IMR-90 (cell line): ENCODE measurements around the gene MOB3B. TPM values are rescaled to one million over a fixed set of nuclear protein-coding genes. Genes with fewer than 3 reads are reported as not detected.

ENCODE experiments used
- ATAC-seq: fragments of 200-7000 bp; cut with Tn5 transposase; 2 replicates; pipeline ENCODE4 v1.9.1; 2020; ENCODE audit warnings: low read depth, mild to moderate bottlenecking, moderate library complexity
- BruUV-seq: library from RNA; stranded (reverse); fragments of 400-500 nt; replicated peaks from 2 replicates; lab custom pipeline; 2021; lab: Mats Ljungman, UMichigan
- CTCF ChIA-PET: fragments of 300-600 bp; formaldehyde crosslinking; extraction: SDS; loops from one replicate; lab custom pipeline; 2021; ENCODE audit warnings: antibody characterized with exemption; lab: Yijun Ruan, JAX
- POLR2A ChIA-PET: fragments of 300-600 bp; sonication (Branson Sonifier 250); formaldehyde crosslinking; loops from one replicate; lab custom pipeline; 2022; ENCODE audit warnings: antibody characterized with exemption; ENCODE audit not compliant: unreplicated experiment; lab: Charles Lee
- DNase-seq: peaks from one replicate; pipeline ENCODE4 v3.0.0; 2013
- H2AFZ ChIP-seq: replicated peaks from 2 replicates; pipeline ENCODE3; 2013; ENCODE audit warnings: low read length, mild to moderate bottlenecking; ENCODE audit not compliant: poor library complexity
- H2AK5ac ChIP-seq: 2 replicates; pipeline ENCODE4 v1.6.1; 2013; ENCODE audit warnings: low read depth, low read length, inconsistent platforms
- H2AK9ac ChIP-seq: replicated peaks from 2 replicates; pipeline ENCODE3; 2013; ENCODE audit warnings: mild to moderate bottlenecking, low read depth, low read length, moderate library complexity; ENCODE audit not compliant: poor library complexity
- H2BK120ac ChIP-seq: 2 replicates; pipeline ENCODE4 v1.6.1; 2013; ENCODE audit warnings: low read depth, low read length, inconsistent platforms
- H2BK15ac ChIP-seq: 3 replicates; pipeline ENCODE4 v1.6.1; 2013; ENCODE audit warnings: low read depth, low read length, inconsistent platforms
- H2BK20ac ChIP-seq: 2 replicates; pipeline ENCODE4 v1.6.1; 2013; ENCODE audit warnings: low read depth, mild to moderate bottlenecking, inconsistent platforms, low read length, moderate library complexity
- H2BK5ac ChIP-seq: 2 replicates; pipeline ENCODE4 v1.6.1; 2013; ENCODE audit warnings: mild to moderate bottlenecking, low read depth, low read length, inconsistent platforms; ENCODE audit not compliant: poor library complexity, severe bottlenecking
- H3K14ac ChIP-seq: replicated peaks from 2 replicates; pipeline ENCODE4 v1.6.1; 2013; ENCODE audit warnings: low read depth, low read length, inconsistent platforms
- H3K18ac ChIP-seq: 2 replicates; pipeline ENCODE4 v1.6.1; 2013; ENCODE audit warnings: low read depth, low read length, control low read depth
- H3K23ac ChIP-seq: 2 replicates; pipeline ENCODE4 v1.6.1; 2013; ENCODE audit warnings: low read depth, low read length, inconsistent platforms
- H3K27ac ChIP-seq: 2 replicates; pipeline ENCODE4 v1.5.1; 2013; ENCODE audit warnings: mild to moderate bottlenecking, control low read depth, low read length; ENCODE audit not compliant: insufficient read depth
- H3K27me3 ChIP-seq: 2 replicates; pipeline ENCODE4 v1.6.1; 2013; ENCODE audit warnings: low read length; ENCODE audit not compliant: control insufficient read depth, insufficient read depth
- H3K36me3 ChIP-seq: 2 replicates; pipeline ENCODE4 v1.6.1; 2013; ENCODE audit warnings: low read length, mixed read lengths; ENCODE audit not compliant: control insufficient read depth, insufficient read depth
- H3K4ac ChIP-seq: 2 replicates; pipeline ENCODE4 v1.6.1; 2013; ENCODE audit warnings: low read depth, low read length, inconsistent platforms
- H3K4me1 ChIP-seq: 2 replicates; pipeline ENCODE4 v1.6.1; 2013; ENCODE audit warnings: low read length, mixed read lengths; ENCODE audit not compliant: control insufficient read depth, insufficient read depth
- H3K4me2 ChIP-seq: 2 replicates; pipeline ENCODE4 v1.6.1; 2013; ENCODE audit warnings: low read depth, mild to moderate bottlenecking, control low read depth, low read length, moderate library complexity
- H3K4me3 ChIP-seq: 2 replicates; pipeline ENCODE4 v1.5.1; 2013; ENCODE audit warnings: low read depth, mild to moderate bottlenecking, control low read depth, low read length, moderate library complexity; ENCODE audit not compliant: insufficient read depth
- H3K56ac ChIP-seq: 2 replicates; pipeline ENCODE4 v1.6.1; 2013; ENCODE audit warnings: low read length, inconsistent platforms; ENCODE audit not compliant: insufficient read depth; ENCODE audit errors: extremely low read depth
- H3K79me1 ChIP-seq, 2 experiments: 2 replicates each; pipeline ENCODE4 v1.6.1; 2013; ENCODE audit warnings: low read length in 2 of 2, inconsistent platforms in 1 of 2, low read depth in 1 of 2
- H3K9ac ChIP-seq: 2 replicates; pipeline ENCODE4 v1.6.1; 2013; ENCODE audit warnings: low read depth, low read length, control low read depth
- H3K9me1 ChIP-seq: 2 replicates; pipeline ENCODE4 v1.6.1; 2013; ENCODE audit warnings: low read length, inconsistent platforms; ENCODE audit not compliant: insufficient read depth
- H3K9me3 ChIP-seq: 2 replicates; pipeline ENCODE4 v1.6.1; 2013; ENCODE audit warnings: low read length; ENCODE audit not compliant: control insufficient read depth, insufficient read depth
- H4K20me1 ChIP-seq: 2 replicates; pipeline ENCODE4 v1.6.1; 2013; ENCODE audit warnings: low read length, inconsistent platforms; ENCODE audit not compliant: insufficient read depth
- H4K5ac ChIP-seq: 2 replicates; pipeline ENCODE4 v1.6.1; 2013; ENCODE audit warnings: mild to moderate bottlenecking, low read depth, low read length, control low read depth
- H4K8ac ChIP-seq, 2 experiments: 2 replicates each; pipeline ENCODE4 v1.6.1; 2013; ENCODE audit warnings: low read depth in 2 of 2, low read length in 2 of 2, control low read depth in 1 of 2, inconsistent platforms in 1 of 2
- H4K91ac ChIP-seq: 2 replicates; pipeline ENCODE4 v1.6.1; 2013; ENCODE audit warnings: low read depth, low read length, inconsistent platforms; ENCODE audit not compliant: insufficient read depth
- BHLHE40 ChIP-seq: fragments of 150-350 bp; IDR thresholded peaks from 2 replicates; pipeline ENCODE4 v1.6.1; 2016; ENCODE audit warnings: mild to moderate bottlenecking, low read depth, low read length
- CEBPB ChIP-seq: IDR thresholded peaks from 2 replicates; pipeline ENCODE4 v1.6.1; 2012; ENCODE audit warnings: low read depth, low read length, improper control_type of control experiment
- CHD1 ChIP-seq: IDR thresholded peaks from 2 replicates; pipeline ENCODE4 v1.6.1; 2012; ENCODE audit warnings: low read depth, low read length, improper control_type of control experiment
- FOS ChIP-seq: fragments of 150-350 bp; IDR thresholded peaks from 2 replicates; pipeline ENCODE4 v1.6.1; 2016; ENCODE audit warnings: low read depth, low read length
- MAFK ChIP-seq: IDR thresholded peaks from 2 replicates; pipeline ENCODE4 v1.6.1; 2012; ENCODE audit warnings: low read depth, low read length, improper control_type of control experiment
- MXI1 ChIP-seq: IDR thresholded peaks from 2 replicates; pipeline ENCODE4 v1.6.1; 2012; ENCODE audit warnings: low read depth, mild to moderate bottlenecking, low read length, moderate library complexity, borderline replicate concordance
- NFE2L2 ChIP-seq: fragments of 150-350 bp; IDR thresholded peaks from 2 replicates; pipeline ENCODE4 v1.6.1; 2016; ENCODE audit warnings: low read depth, mild to moderate bottlenecking, low read length
- POLR2A ChIP-seq: IDR thresholded peaks from 2 replicates; pipeline ENCODE4 v1.6.1; 2012; ENCODE audit warnings: mild to moderate bottlenecking, low read depth, low read length
- RAD21 ChIP-seq: IDR thresholded peaks from 2 replicates; pipeline ENCODE4 v1.6.1; 2012; ENCODE audit warnings: low read length, improper control_type of control experiment
- RCOR1 ChIP-seq: IDR thresholded peaks from 2 replicates; pipeline ENCODE4 v1.6.1; 2012; ENCODE audit warnings: mild to moderate bottlenecking, low read length, improper control_type of control experiment; ENCODE audit not compliant: insufficient replicate concordance
- RFX5 ChIP-seq: IDR thresholded peaks from 2 replicates; pipeline ENCODE4 v1.8.0; 2012; ENCODE audit warnings: low read depth, mild to moderate bottlenecking, low read length, moderate library complexity
- WGBS, 2 experiments: methylation state at CpG; one replicate each; pipeline versions ENCODE4 v1.1.5 to v1.1.7; 2013; ENCODE audit warnings: missing lambda C conversion rate in 2 of 2; ENCODE audit not compliant: insufficient read length in 1 of 2; ENCODE audit errors: extremely low coverage in 2 of 2; 5-methylcytosine and 5-hydroxymethylcytosine counted together
- dilution Hi-C: fragments of 300-500 bp; cut with HindIII; formaldehyde crosslinking; loops from one replicate; pipeline ENCODE4 v1.14.3; 2018; ENCODE audit warnings: low sequenced_read_pairs; ENCODE audit not compliant: unreplicated experiment
- in situ Hi-C: fragments of 300-500 bp; cut with MboI; formaldehyde crosslinking; loops from 3 replicates; pipeline ENCODE4 v1.14.3; 2019; ENCODE audit warnings: low sequenced_read_pairs, inconsistent platforms, mixed read lengths
- intact Hi-C: fragments of 100-400 bp; cut with micrococcal nuclease; formaldehyde crosslinking; loops from 2 replicates; pipeline ENCODE4 v1.10.0; 2022
- polyA plus RNA-seq, 3 experiments: library from polyadenylated mRNA; depleted of rRNA; stranded (reverse); fragments of >200 nt; gene quantifications; 2 replicates each; pipeline ENCODE4 v1.2.3, GENCODE V29; 2012; ENCODE audit warnings: low replicate concordance in 1 of 3
- total RNA-seq: library from RNA; depleted of rRNA; stranded (reverse); fragments of >200 nt; gene quantifications from 2 replicates; pipeline ENCODE4 v1.2.3, GENCODE V29; 2012
- TF ChIP-seq, protein P1 (sequence below): fragments of 150-350 bp; IDR thresholded peaks from 2 replicates; pipeline ENCODE4 v1.6.1; 2017; ENCODE audit warnings: mild to moderate bottlenecking, antibody characterized with exemption, low read length, low read depth
- TF ChIP-seq, protein P2 (sequence below): fragments of 150-350 bp; IDR thresholded peaks from 2 replicates; pipeline ENCODE4 v1.6.1; 2016; ENCODE audit warnings: low read depth, mild to moderate bottlenecking, low read length, moderate library complexity, borderline replicate concordance
- TF ChIP-seq, protein P3 (sequence below): conservative IDR thresholded peaks from 2 replicates; pipeline ENCODE4 v1.5.1; 2012; ENCODE audit warnings: mild to moderate bottlenecking, low read depth, low read length, improper control_type of control experiment

Gene MOB3B
- total and polyA plus RNA-seq, 2 of the 4 experiments (the other 2 are of a cell fraction) = under 0.01 to 0.02 TPM

DNA sequence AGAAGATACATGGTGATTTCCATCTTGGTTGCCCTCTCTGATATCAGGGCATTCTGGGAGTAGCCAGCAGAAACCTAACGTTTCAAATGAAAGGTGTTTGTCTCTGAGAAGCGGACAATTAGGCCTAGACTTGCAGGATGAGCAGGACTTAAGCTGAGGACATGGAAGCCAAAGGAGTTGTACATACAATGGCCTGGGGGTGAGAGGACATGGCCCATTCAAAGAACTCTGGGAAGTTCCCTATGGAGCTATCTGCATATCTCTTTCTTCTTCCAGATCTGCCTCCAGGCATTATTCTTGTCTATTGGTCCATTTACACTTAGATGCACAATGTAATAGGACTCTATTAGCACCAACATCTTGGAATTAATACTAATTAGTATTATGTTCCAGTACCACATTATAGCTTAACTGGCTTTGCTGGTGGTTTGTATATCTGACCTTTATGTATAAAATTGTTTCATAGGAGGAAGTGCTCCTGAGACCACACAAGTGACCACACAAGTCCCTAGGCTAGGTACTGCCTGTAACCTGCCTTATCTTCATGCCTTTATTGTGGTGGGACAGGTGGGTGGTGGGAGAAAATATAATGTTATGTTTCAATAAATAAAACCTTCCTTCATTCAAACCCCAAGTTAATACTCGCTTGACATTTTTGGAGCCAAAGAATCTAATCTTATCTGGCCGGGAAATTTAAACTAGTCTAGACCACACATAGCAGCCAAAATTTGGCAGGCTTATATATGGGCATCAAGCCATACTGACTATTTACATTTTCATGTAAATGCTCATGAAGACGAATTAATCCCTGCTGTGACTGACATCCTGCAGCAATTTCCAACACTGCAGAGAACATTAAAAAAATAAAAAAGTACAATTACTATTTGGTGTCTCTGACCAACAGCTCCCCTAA is 180.6 kb downstream of the MOB3B start:
- DNase-seq = no peak
- Histone ChIP-seq H2BK15ac (no peak overlapping the region), H3K56ac (no peak overlapping the region), H3K4me2 (no peak overlapping the region), H3K4ac (no peak overlapping the region), H3K79me1 (no peaks in the 10 kb centered on the region), H2AK5ac (no peak overlapping the region), H3K27me3 (no peaks in the 10 kb centered on the region), H3K9me3 (no peaks in the 10 kb centered on the region), H2BK20ac (no peak overlapping the region), H4K5ac (no peak overlapping the region), H3K27ac (no peak overlapping the region), H2BK120ac (no peak overlapping the region), H3K36me3 (no peaks in the 10 kb centered on the region), H4K20me1 (no peaks in the 10 kb centered on the region), H3K9me1 (no peaks in the 10 kb centered on the region), H3K23ac (no peak overlapping the region), H4K8ac (no peak overlapping the region), H2AK9ac (no peak overlapping the region), H3K4me1 (no peaks in the 10 kb centered on the region), H3K18ac (no peak overlapping the region), H2AFZ (no peak overlapping the region), H3K14ac (no peak overlapping the region), H4K91ac (no peak overlapping the region), H2BK5ac (no peak overlapping the region), H3K9ac (no peak overlapping the region), H3K4me3 (no peak overlapping the region)
- ChIA-PET CTCF (interaction anchor here (0.6 kb wide), 1 partner anchor 19 kb away, joined by 3 read pairs; no protein-coding TSS in a partner anchor), POLR2A (interaction anchor here (0.5 kb wide), 1 partner anchor 11 kb away, joined by 3 read pairs; no protein-coding TSS in a partner anchor)
- no TSS peak for BruUV-seq
- WGBS, 2 experiments = 0% methylated on average over 1 of the region's 5 CpGs; no CpG with 5 or more reads in 1 of the 2 experiments
- in situ Hi-C loops = no loop called here
- intact Hi-C loops = no loop called here
- dilution Hi-C loops = no loop called here
- ATAC-seq = no peak
- TF ChIP-seq MXI1 (no peak), RFX5 (no peak), BHLHE40 (no peak), NFE2L2 (no peak), CEBPB (no peak), CHD1 (no peak), FOS (no peak), RAD21 (no peak), MAFK (no peak), POLR2A (no peak), RCOR1 (no peak)
- TF ChIP-seq, protein P1, sequence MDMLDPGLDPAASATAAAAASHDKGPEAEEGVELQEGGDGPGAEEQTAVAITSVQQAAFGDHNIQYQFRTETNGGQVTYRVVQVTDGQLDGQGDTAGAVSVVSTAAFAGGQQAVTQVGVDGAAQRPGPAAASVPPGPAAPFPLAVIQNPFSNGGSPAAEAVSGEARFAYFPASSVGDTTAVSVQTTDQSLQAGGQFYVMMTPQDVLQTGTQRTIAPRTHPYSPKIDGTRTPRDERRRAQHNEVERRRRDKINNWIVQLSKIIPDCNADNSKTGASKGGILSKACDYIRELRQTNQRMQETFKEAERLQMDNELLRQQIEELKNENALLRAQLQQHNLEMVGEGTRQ = no peak
- TF ChIP-seq, protein P2, sequence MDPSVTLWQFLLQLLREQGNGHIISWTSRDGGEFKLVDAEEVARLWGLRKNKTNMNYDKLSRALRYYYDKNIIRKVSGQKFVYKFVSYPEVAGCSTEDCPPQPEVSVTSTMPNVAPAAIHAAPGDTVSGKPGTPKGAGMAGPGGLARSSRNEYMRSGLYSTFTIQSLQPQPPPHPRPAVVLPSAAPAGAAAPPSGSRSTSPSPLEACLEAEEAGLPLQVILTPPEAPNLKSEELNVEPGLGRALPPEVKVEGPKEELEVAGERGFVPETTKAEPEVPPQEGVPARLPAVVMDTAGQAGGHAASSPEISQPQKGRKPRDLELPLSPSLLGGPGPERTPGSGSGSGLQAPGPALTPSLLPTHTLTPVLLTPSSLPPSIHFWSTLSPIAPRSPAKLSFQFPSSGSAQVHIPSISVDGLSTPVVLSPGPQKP = no peak
- TF ChIP-seq, protein P3, sequence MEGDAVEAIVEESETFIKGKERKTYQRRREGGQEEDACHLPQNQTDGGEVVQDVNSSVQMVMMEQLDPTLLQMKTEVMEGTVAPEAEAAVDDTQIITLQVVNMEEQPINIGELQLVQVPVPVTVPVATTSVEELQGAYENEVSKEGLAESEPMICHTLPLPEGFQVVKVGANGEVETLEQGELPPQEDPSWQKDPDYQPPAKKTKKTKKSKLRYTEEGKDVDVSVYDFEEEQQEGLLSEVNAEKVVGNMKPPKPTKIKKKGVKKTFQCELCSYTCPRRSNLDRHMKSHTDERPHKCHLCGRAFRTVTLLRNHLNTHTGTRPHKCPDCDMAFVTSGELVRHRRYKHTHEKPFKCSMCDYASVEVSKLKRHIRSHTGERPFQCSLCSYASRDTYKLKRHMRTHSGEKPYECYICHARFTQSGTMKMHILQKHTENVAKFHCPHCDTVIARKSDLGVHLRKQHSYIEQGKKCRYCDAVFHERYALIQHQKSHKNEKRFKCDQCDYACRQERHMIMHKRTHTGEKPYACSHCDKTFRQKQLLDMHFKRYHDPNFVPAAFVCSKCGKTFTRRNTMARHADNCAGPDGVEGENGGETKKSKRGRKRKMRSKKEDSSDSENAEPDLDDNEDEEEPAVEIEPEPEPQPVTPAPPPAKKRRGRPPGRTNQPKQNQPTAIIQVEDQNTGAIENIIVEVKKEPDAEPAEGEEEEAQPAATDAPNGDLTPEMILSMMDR = no peak
